SK-N-SH (cell line): ENCODE measurements around the gene KCNG4. TPM values are rescaled to one million over a fixed set of nuclear protein-coding genes. Genes with fewer than 3 reads are reported as not detected.

Experiments
- CTCF ChIA-PET: fragments of 300-600, 350-600 bp; formaldehyde crosslinking; extraction: SDS; loops from one replicate; lab custom pipeline; 2021; lab: Yijun Ruan, JAX
- POLR2A ChIA-PET: fragments of 350-600 bp; sonication (Branson Sonifier 250); formaldehyde crosslinking; extraction: SDS; loops from one replicate; lab custom pipeline; 2020; ENCODE audit warnings: antibody characterized with exemption, inconsistent platforms; lab: Yijun Ruan, JAX
- DNase-seq: peaks from one replicate; pipeline ENCODE4 v3.0.0; 2012
- H2AFZ ChIP-seq: fragments of 200-600 bp; sonication (generic); 2 replicates; pipeline ENCODE4 v1.8.1; 2016; ENCODE audit warnings: antibody characterized with exemption, mild to moderate bottlenecking, low read depth
- H3F3A ChIP-seq: fragments of 200-600 bp; sonication (generic); replicated peaks from 2 replicates; pipeline ENCODE3; 2016; ENCODE audit warnings: antibody characterized with exemption, mild to moderate bottlenecking; ENCODE audit not compliant: insufficient read depth
- H3K27ac ChIP-seq, 2 experiments: fragments of 200-500 bp in 1 of 2; fragments of 200-600 bp in 1 of 2; sonication (Bioruptor generic) in 1 of 2; sonication (generic), shearing (Covaris generic) in 1 of 2; 2 replicates each; pipeline versions ENCODE4 v1.5.1 to v1.6.1; 2014 to 2016; ENCODE audit warnings: low read depth in 2 of 2, inconsistent platforms in 1 of 2, low read length in 1 of 2, mild to moderate bottlenecking in 1 of 2, mixed read lengths in 1 of 2
- H3K27me3 ChIP-seq: fragments of 200-600 bp; sonication (generic), shearing (Covaris generic); 2 replicates; pipeline ENCODE4 v1.6.1; 2016; ENCODE audit warnings: mixed run types; ENCODE audit not compliant: insufficient read depth
- H3K36me3 ChIP-seq, 2 experiments: fragments of 200-500 bp in 1 of 2; fragments of 200-600 bp in 1 of 2; sonication (Bioruptor generic) in 1 of 2; sonication (generic) in 1 of 2; replicated peaks in 1 of 2; 2 replicates each; pipeline versions ENCODE3 to v1.5.1; 2014 to 2016; ENCODE audit warnings: low read length in 1 of 2, mild to moderate bottlenecking in 1 of 2; ENCODE audit not compliant: insufficient read depth in 2 of 2, control insufficient read depth in 1 of 2
- H3K4me1 ChIP-seq, 2 experiments: fragments of 200-500 bp in 1 of 2; fragments of 200-600 bp in 1 of 2; sonication (Bioruptor generic) in 1 of 2; sonication (generic), shearing (Covaris generic) in 1 of 2; 2 replicates each; pipeline versions ENCODE4 v1.5.1 to v1.6.1; 2014 to 2016; ENCODE audit warnings: low read depth in 1 of 2, low read length in 1 of 2, mixed run types in 1 of 2; ENCODE audit not compliant: insufficient read depth in 2 of 2, control insufficient read depth in 1 of 2
- H3K4me2 ChIP-seq: fragments of 200-600 bp; sonication (generic), shearing (Covaris generic); 2 replicates; pipeline ENCODE4 v1.6.1; 2017; ENCODE audit warnings: mixed run types
- H3K4me3 ChIP-seq, 2 experiments: fragments of 200-500 bp in 1 of 2; fragments of 200-600 bp in 1 of 2; sonication (Bioruptor generic) in 1 of 2; sonication (generic), shearing (Covaris generic) in 1 of 2; 2 replicates each; pipeline versions ENCODE4 v1.5.1 to v1.8.1; 2014 to 2016; ENCODE audit warnings: low read depth in 2 of 2, inconsistent platforms in 1 of 2, low read length in 1 of 2, mild to moderate bottlenecking in 1 of 2, mixed read lengths in 1 of 2, moderate library complexity in 1 of 2
- H3K79me2 ChIP-seq: fragments of 200-600 bp; sonication (generic); 2 replicates; pipeline ENCODE4 v1.8.1; 2017; ENCODE audit warnings: mild to moderate bottlenecking; ENCODE audit not compliant: insufficient read depth
- H3K9ac ChIP-seq: fragments of 200-600 bp; sonication (generic); 2 replicates; pipeline ENCODE4 v1.6.1; 2017; ENCODE audit warnings: mixed run types
- H3K9me2 ChIP-seq: fragments of 200-600 bp; sonication (generic); 2 replicates; pipeline ENCODE4 v1.6.1; 2017; ENCODE audit warnings: mixed run types
- H3K9me3 ChIP-seq: fragments of 200-600 bp; sonication (generic); 2 replicates; pipeline ENCODE4 v1.6.1; 2017; ENCODE audit warnings: mixed run types, mild to moderate bottlenecking, moderate library complexity
- H4K20me1 ChIP-seq: fragments of 200-600 bp; sonication (generic); 2 replicates; pipeline ENCODE4 v1.6.1; 2017; ENCODE audit warnings: mild to moderate bottlenecking, mixed run types; ENCODE audit not compliant: insufficient read depth
- ELF1 ChIP-seq: IDR thresholded peaks from 2 replicates; pipeline ENCODE4 v1.4.0; 2012
- EP300 ChIP-seq, 2 experiments: IDR thresholded peaks; 2 replicates each; pipeline versions ENCODE4 v1.4.0 to v1.6.1; 2012; ENCODE audit warnings: borderline replicate concordance in 1 of 2, low read depth in 1 of 2, low read length in 1 of 2
- EZH2phosphoT487 ChIP-seq: fragments of 200-600 bp; sonication (generic); IDR thresholded peaks from 2 replicates; pipeline ENCODE4 v1.6.1; 2017; ENCODE audit warnings: low read depth, mixed run types, mild to moderate bottlenecking, antibody characterized with exemption, moderate library complexity, borderline replicate concordance
- FOSL2 ChIP-seq: IDR thresholded peaks from 2 replicates; pipeline ENCODE4 v1.4.0; 2012; ENCODE audit warnings: low read depth, mild to moderate bottlenecking, moderate library complexity, borderline replicate concordance
- GATA2 ChIP-seq: sonication (generic); formaldehyde crosslinking; IDR thresholded peaks from 2 replicates; pipeline ENCODE4 v1.5.0; 2020; ENCODE audit warnings: mild to moderate bottlenecking, missing genetic modification reagents
- JUND ChIP-seq: IDR thresholded peaks from 2 replicates; pipeline ENCODE4 v1.4.0; 2012
- MEF2A ChIP-seq: IDR thresholded peaks from 2 replicates; pipeline ENCODE4 v1.4.0; 2012; ENCODE audit warnings: low read depth, borderline replicate concordance
- NFIC ChIP-seq: IDR thresholded peaks from 2 replicates; pipeline ENCODE4 v1.4.0; 2012; ENCODE audit warnings: borderline replicate concordance
- NRF1 ChIP-seq: IDR thresholded peaks from 2 replicates; pipeline ENCODE4 v1.6.1; 2012; ENCODE audit warnings: low read depth, mild to moderate bottlenecking, low read length
- POLR2AphosphoS5 ChIP-seq: IDR thresholded peaks from 2 replicates; pipeline ENCODE4 v1.6.1; 2012; ENCODE audit warnings: low read depth, low read length
- RCOR1 ChIP-seq: fragments of 150-350 bp; IDR thresholded peaks from 2 replicates; pipeline ENCODE4 v1.6.1; 2017; ENCODE audit warnings: antibody characterized with exemption, low read length
- RFX5 ChIP-seq: IDR thresholded peaks from 2 replicates; pipeline ENCODE4 v1.6.1; 2012; ENCODE audit warnings: mild to moderate bottlenecking, improper control_type of control experiment, low read length
- SIN3A ChIP-seq: IDR thresholded peaks from 2 replicates; pipeline ENCODE4 v1.6.1; 2012; ENCODE audit warnings: low read depth, mild to moderate bottlenecking, low read length, moderate library complexity, borderline replicate concordance
- SMC3 ChIP-seq: IDR thresholded peaks from 2 replicates; pipeline ENCODE4 v1.6.1; 2012; ENCODE audit warnings: low read depth, low read length, improper control_type of control experiment
- TAF1 ChIP-seq: IDR thresholded peaks from 2 replicates; pipeline ENCODE4 v1.6.1; 2012; ENCODE audit warnings: low read depth, mild to moderate bottlenecking, low read length, moderate library complexity, borderline replicate concordance
- TCF12 ChIP-seq: IDR thresholded peaks from 2 replicates; pipeline ENCODE4 v1.4.0; 2012
- TEAD4 ChIP-seq: IDR thresholded peaks from 2 replicates; pipeline ENCODE4 v1.4.0; 2012; ENCODE audit warnings: mild to moderate bottlenecking, borderline replicate concordance; ENCODE audit not compliant: insufficient read depth
- WGBS: methylation state at CpG from one replicate; pipeline ENCODE4 v1.1.6; 2017; ENCODE audit warnings: low lambda C conversion rate; 5-methylcytosine and 5-hydroxymethylcytosine counted together
- polyA plus RNA-seq, 3 experiments: library from polyadenylated mRNA; depleted of rRNA; stranded (reverse); fragments of >200 nt; gene quantifications; 2 replicates each; pipeline ENCODE4 v1.2.3, GENCODE V29; 2012
- TF ChIP-seq, protein P1 (sequence below): fragments of 150-350 bp; IDR thresholded peaks from 2 replicates; pipeline ENCODE4 v1.6.1; 2017; ENCODE audit warnings: antibody characterized with exemption, low read length, low read depth, borderline replicate concordance
- TF ChIP-seq, protein P2 (sequence below): IDR thresholded peaks from 2 replicates; pipeline ENCODE4 v1.4.0; 2012; ENCODE audit warnings: low read depth, borderline replicate concordance
- TF ChIP-seq, protein P3 (sequence below): fragments of 200-600 bp; sonication (generic); IDR thresholded peaks from 2 replicates; pipeline ENCODE4 v1.6.1; 2017; ENCODE audit warnings: antibody characterized with exemption, mild to moderate bottlenecking, moderate library complexity
- TF ChIP-seq, protein P4 (sequence below): IDR thresholded peaks from 2 replicates; pipeline ENCODE4 v1.4.0; 2012; ENCODE audit warnings: low read depth, borderline replicate concordance
- TF ChIP-seq, protein P5 (sequence below): IDR thresholded peaks from 2 replicates; pipeline ENCODE4 v1.6.1; 2012; ENCODE audit warnings: mild to moderate bottlenecking, low read depth, low read length, moderate library complexity

Gene KCNG4
- polyA plus RNA-seq, 1 of the 3 experiments (the other 2 are of a cell fraction): not detected

DNA sequence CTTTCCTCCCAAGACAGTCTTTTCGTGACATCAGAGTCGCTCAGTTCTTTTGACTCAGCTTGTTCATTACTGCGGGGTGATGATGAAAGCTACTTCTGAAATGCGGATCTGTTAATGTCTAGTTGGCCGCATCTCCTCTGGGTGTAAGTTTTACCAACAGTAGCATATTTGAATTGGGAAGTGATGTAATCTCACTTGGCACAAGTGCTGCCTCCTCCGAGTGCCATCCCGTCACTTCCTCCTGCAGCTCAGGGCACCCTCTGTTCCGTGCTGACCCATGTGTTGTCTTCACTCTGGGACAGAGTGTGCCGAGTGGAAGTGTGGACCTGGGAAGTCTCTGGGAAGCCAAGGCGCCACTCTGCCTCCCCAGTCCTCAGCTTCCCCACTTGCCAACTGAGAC lies 40.0 kb downstream of the KCNG4 start (continued):
- TF ChIP-seq, protein P1, sequence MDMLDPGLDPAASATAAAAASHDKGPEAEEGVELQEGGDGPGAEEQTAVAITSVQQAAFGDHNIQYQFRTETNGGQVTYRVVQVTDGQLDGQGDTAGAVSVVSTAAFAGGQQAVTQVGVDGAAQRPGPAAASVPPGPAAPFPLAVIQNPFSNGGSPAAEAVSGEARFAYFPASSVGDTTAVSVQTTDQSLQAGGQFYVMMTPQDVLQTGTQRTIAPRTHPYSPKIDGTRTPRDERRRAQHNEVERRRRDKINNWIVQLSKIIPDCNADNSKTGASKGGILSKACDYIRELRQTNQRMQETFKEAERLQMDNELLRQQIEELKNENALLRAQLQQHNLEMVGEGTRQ: no peak
- TF ChIP-seq EP300 (IDR thresholded peaks at IDR 0.05; ENCODE audit: borderline replicate concordance in 1 of 2, low read depth in 1 of 2, low read length in 1 of 2): no peak
- no peak for TF ChIP-seq SMC3
- TF ChIP-seq NRF1: no peak
- TF ChIP-seq, all 33 proteins: peak for 0

DNA sequence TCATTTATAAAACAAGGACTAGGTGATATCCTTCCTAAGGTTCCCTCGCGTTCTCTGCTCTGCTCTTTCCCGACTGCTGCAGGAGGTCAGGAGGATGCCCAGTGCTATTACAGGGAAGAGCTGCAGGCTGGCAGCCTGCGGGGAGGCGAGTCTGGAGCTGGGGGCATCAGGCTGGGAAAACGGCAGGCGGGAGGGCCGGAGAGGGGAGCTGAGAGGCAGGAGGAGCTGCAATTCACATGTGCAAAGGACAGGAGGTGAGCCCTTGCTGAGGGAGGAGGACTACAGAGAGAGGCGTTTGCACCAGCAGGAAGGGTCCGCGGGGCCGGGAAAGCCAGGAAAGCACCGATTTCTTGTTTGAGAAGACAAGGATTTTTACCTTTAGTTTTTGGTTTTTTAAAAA lies 40.7 kb downstream of the KCNG4 start:
- no peaks in the 10 kb centered on the region for H4K20me1 ChIP-seq
- 77% methylated on average over 13 of the region's 13 CpGs for whole genome bisulfite sequencing
- no peaks in the 10 kb centered on the region for H3K9me3 ChIP-seq
- no peaks in the 10 kb centered on the region for H3K4me1 ChIP-seq
- DNase-seq: no peak
- H3K4me2 ChIP-seq: no peak overlapping the region
- H3K4me3 ChIP-seq: no peak overlapping the region
- CTCF ChIA-PET: interaction anchor here (0.7 to 1.2 kb wide), 4 partner anchors 12 to 78 kb away, joined by 3 to 4 read pairs (median 3); no protein-coding TSS in a partner anchor
- no peaks in the 10 kb centered on the region for H3K79me2 ChIP-seq
- no peaks in the 10 kb centered on the region for H3K27me3 ChIP-seq
- H2AFZ ChIP-seq: no peak overlapping the region
- no peak overlapping the region for H3K9ac ChIP-seq
- no peaks in the 10 kb centered on the region for H3F3A ChIP-seq
- POLR2A ChIA-PET: no interaction called here
- H3K9me2 ChIP-seq: no peaks in the 10 kb centered on the region
- TF ChIP-seq ELF1 (no peak), EP300 (IDR thresholded peaks at IDR 0.05; ENCODE audit: borderline replicate concordance in 1 of 2, low read depth in 1 of 2, low read length in 1 of 2) (no peak), GATA2 (CRISPR knock-in tag) (no peak), FOSL2 (no peak), RCOR1 (no peak), SIN3A (no peak), JUND (no peak), TCF12 (no peak), TEAD4 (no peak), TAF1 (no peak), NFIC (no peak), EZH2phosphoT487 (no peak), RFX5 (no peak), POLR2AphosphoS5 (no peak), MEF2A (no peak)
- TF ChIP-seq, protein P2, sequence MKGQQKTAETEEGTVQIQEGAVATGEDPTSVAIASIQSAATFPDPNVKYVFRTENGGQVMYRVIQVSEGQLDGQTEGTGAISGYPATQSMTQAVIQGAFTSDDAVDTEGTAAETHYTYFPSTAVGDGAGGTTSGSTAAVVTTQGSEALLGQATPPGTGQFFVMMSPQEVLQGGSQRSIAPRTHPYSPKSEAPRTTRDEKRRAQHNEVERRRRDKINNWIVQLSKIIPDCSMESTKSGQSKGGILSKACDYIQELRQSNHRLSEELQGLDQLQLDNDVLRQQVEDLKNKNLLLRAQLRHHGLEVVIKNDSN: no peak
- TF ChIP-seq, protein P1: no peak
- TF ChIP-seq, protein P3, sequence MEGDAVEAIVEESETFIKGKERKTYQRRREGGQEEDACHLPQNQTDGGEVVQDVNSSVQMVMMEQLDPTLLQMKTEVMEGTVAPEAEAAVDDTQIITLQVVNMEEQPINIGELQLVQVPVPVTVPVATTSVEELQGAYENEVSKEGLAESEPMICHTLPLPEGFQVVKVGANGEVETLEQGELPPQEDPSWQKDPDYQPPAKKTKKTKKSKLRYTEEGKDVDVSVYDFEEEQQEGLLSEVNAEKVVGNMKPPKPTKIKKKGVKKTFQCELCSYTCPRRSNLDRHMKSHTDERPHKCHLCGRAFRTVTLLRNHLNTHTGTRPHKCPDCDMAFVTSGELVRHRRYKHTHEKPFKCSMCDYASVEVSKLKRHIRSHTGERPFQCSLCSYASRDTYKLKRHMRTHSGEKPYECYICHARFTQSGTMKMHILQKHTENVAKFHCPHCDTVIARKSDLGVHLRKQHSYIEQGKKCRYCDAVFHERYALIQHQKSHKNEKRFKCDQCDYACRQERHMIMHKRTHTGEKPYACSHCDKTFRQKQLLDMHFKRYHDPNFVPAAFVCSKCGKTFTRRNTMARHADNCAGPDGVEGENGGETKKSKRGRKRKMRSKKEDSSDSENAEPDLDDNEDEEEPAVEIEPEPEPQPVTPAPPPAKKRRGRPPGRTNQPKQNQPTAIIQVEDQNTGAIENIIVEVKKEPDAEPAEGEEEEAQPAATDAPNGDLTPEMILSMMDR: no peak
- TF ChIP-seq, protein P4, sequence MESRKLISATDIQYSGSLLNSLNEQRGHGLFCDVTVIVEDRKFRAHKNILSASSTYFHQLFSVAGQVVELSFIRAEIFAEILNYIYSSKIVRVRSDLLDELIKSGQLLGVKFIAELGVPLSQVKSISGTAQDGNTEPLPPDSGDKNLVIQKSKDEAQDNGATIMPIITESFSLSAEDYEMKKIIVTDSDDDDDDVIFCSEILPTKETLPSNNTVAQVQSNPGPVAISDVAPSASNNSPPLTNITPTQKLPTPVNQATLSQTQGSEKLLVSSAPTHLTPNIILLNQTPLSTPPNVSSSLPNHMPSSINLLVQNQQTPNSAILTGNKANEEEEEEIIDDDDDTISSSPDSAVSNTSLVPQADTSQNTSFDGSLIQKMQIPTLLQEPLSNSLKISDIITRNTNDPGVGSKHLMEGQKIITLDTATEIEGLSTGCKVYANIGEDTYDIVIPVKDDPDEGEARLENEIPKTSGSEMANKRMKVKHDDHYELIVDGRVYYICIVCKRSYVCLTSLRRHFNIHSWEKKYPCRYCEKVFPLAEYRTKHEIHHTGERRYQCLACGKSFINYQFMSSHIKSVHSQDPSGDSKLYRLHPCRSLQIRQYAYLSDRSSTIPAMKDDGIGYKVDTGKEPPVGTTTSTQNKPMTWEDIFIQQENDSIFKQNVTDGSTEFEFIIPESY: no peak
- TF ChIP-seq, protein P5, sequence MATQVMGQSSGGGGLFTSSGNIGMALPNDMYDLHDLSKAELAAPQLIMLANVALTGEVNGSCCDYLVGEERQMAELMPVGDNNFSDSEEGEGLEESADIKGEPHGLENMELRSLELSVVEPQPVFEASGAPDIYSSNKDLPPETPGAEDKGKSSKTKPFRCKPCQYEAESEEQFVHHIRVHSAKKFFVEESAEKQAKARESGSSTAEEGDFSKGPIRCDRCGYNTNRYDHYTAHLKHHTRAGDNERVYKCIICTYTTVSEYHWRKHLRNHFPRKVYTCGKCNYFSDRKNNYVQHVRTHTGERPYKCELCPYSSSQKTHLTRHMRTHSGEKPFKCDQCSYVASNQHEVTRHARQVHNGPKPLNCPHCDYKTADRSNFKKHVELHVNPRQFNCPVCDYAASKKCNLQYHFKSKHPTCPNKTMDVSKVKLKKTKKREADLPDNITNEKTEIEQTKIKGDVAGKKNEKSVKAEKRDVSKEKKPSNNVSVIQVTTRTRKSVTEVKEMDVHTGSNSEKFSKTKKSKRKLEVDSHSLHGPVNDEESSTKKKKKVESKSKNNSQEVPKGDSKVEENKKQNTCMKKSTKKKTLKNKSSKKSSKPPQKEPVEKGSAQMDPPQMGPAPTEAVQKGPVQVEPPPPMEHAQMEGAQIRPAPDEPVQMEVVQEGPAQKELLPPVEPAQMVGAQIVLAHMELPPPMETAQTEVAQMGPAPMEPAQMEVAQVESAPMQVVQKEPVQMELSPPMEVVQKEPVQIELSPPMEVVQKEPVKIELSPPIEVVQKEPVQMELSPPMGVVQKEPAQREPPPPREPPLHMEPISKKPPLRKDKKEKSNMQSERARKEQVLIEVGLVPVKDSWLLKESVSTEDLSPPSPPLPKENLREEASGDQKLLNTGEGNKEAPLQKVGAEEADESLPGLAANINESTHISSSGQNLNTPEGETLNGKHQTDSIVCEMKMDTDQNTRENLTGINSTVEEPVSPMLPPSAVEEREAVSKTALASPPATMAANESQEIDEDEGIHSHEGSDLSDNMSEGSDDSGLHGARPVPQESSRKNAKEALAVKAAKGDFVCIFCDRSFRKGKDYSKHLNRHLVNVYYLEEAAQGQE: no peak
- H3K27ac ChIP-seq: no peak overlapping the region
- H3K36me3 ChIP-seq: no peaks in the 10 kb centered on the region
